Esophagus muscularis mucosa (tissue), 4 donors: ENCODE data around the gene POLRMT. TPM values are rescaled to one million over a fixed set of nuclear protein-coding genes. Genes with fewer than 3 reads are reported as not detected.

Experiments
- DNase-seq: peaks from one replicate; pipeline ENCODE4 v3.0.0-alpha.2; 2017; ENCODE audit errors: extremely low spot score
- H3K27ac ChIP-seq, 4 donors: fragments of 200-600 bp; sonication (generic); replicated peaks in 1 of 4; 1 replicate in 3 of 4; 2 replicates in 1 of 4; pipeline ENCODE4 v1.5.1; 2016 to 2019; ENCODE audit warnings: mild to moderate bottlenecking in 1 of 4
- H3K27me3 ChIP-seq, 4 donors: fragments of 200-600 bp; sonication (generic); one replicate each; pipeline versions ENCODE4 v1.5.1 to v1.6.0; 2016 to 2019
- H3K36me3 ChIP-seq, 4 donors: fragments of 200-600 bp; sonication (generic); one replicate each; pipeline ENCODE4 v1.5.1; 2016 to 2019
- H3K4me1 ChIP-seq, 4 donors: fragments of 200-600 bp; sonication (generic); one replicate each; pipeline ENCODE4 v1.5.1; 2016 to 2019
- H3K4me3 ChIP-seq, 4 donors: fragments of 200-600 bp; sonication (generic); 1 replicate in 2 of 4; 2 replicates in 2 of 4; pipeline ENCODE4 v1.5.1; 2016 to 2019; ENCODE audit warnings: mild to moderate bottlenecking in 4 of 4, moderate library complexity in 1 of 4
- H3K9me3 ChIP-seq, 4 donors: fragments of 200-600 bp; sonication (generic); 1 replicate in 3 of 4; 2 replicates in 1 of 4; pipeline ENCODE4 v1.5.1; 2016 to 2019
- EP300 ChIP-seq: sonication (generic); formaldehyde crosslinking; IDR thresholded peaks from one replicate; pipeline ENCODE4 v1.6.1; 2017; ENCODE audit warnings: antibody characterized with exemption
- POLR2A ChIP-seq: fragments of 450-650 bp; IDR thresholded peaks from one replicate; pipeline ENCODE4 v1.6.1; 2017; ENCODE audit warnings: antibody characterized with exemption, moderate library complexity, mild to moderate bottlenecking, low read depth
- POLR2AphosphoS5 ChIP-seq, 2 donors: sonication (generic); formaldehyde crosslinking; IDR thresholded peaks; one replicate each; pipeline ENCODE4 v1.6.1; 2017; ENCODE audit warnings: antibody characterized with exemption in 2 of 2
- WGBS: methylation state at CpG from one replicate; pipeline ENCODE4 v1.1.5; 2018; 5-methylcytosine and 5-hydroxymethylcytosine counted together
- intact Hi-C: fragments of 100-400 bp; cut with DNase I; formaldehyde crosslinking; loops from one replicate; pipeline ENCODE4 v1.15.1; 2023
- total RNA-seq, 4 donors: library from RNA; depleted of rRNA; stranded (reverse); fragments of >200 nt; gene quantifications; one replicate each; pipeline versions ENCODE4 v1.1.0 to v1.2.1, GENCODE V29; 2016
- TF ChIP-seq, protein P1 (sequence below), 3 experiments: fragments of 200-600 bp in 2 of 3; fragments of 450-650 bp in 1 of 3; sonication (generic) in 2 of 3; IDR thresholded peaks; one replicate each; pipeline ENCODE4 v1.5.1; 2017 to 2019; ENCODE audit warnings: antibody characterized with exemption in 3 of 3, mild to moderate bottlenecking in 2 of 3, moderate library complexity in 1 of 3

The POLRMT gene
- total RNA-seq, 4 donors from 2014 or later, result 20.8 to 40.7 (median 30.4) TPM

DNA sequence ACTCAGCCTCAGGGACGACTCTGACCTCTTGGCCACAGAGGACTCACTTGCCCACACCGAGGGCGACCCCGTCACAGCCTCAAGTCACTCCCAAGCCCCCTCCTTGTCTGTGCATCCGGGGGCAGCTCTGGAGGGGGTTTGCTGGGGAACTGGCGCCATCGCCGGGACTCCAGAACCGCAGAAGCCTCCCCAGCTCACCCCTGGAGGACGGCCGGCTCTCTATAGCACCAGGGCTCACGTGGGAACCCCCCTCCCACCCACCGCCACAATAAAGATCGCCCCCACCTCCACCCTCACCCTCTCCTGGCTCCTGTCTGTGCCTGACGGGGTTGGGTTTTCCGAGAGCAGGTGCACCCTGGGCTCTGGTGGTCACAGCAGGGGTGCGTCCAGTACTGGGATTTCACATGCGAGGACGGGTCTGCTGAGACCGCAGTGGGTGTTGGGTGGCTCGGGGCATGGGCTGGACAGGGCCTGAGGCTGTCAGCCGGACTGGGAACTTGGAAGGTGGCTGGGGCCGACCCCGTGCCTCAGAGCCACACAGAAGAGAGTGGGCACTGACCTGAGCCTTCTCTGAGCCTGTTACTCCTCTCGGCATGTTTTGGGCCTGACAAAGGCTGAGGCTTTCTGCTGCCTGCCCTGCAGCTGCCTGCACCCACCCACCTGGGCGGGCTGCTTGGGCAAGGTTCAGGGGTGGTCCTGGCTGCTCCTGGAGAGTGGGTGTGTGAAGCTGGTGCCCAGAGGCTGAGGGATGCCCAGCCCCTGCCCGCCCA lies 50.0 kb downstream of the POLRMT start:
- Histone ChIP-seq H3K36me3 (peaks cover 34 to 52% (median 46%) of the 10 kb centered on the region in 4 donors), H3K4me1 (peaks cover 8 to 19% (median 13%) of the 10 kb centered on the region in 4 donors), H3K27me3 (peaks cover 0 to 48% (median 5%) of the 10 kb centered on the region in 4 donors), H3K9me3 (no peaks in the 10 kb centered on the region), H3K4me3 (no peak overlapping the region), H3K27ac (no peak overlapping the region)
- intact Hi-C loops, result no loop called here
- TF ChIP-seq, protein P1, sequence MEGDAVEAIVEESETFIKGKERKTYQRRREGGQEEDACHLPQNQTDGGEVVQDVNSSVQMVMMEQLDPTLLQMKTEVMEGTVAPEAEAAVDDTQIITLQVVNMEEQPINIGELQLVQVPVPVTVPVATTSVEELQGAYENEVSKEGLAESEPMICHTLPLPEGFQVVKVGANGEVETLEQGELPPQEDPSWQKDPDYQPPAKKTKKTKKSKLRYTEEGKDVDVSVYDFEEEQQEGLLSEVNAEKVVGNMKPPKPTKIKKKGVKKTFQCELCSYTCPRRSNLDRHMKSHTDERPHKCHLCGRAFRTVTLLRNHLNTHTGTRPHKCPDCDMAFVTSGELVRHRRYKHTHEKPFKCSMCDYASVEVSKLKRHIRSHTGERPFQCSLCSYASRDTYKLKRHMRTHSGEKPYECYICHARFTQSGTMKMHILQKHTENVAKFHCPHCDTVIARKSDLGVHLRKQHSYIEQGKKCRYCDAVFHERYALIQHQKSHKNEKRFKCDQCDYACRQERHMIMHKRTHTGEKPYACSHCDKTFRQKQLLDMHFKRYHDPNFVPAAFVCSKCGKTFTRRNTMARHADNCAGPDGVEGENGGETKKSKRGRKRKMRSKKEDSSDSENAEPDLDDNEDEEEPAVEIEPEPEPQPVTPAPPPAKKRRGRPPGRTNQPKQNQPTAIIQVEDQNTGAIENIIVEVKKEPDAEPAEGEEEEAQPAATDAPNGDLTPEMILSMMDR (IDR thresholded peaks at IDR 0.05), result no peak
- no peak for TF ChIP-seq POLR2AphosphoS5 (IDR thresholded peaks at IDR 0.05)
- no peak for TF ChIP-seq EP300
- TF ChIP-seq POLR2A, result no peak
- whole genome bisulfite sequencing, result 88% methylated on average over 12 of the region's 27 CpGs
- DNase-seq, result no peak

DNA sequence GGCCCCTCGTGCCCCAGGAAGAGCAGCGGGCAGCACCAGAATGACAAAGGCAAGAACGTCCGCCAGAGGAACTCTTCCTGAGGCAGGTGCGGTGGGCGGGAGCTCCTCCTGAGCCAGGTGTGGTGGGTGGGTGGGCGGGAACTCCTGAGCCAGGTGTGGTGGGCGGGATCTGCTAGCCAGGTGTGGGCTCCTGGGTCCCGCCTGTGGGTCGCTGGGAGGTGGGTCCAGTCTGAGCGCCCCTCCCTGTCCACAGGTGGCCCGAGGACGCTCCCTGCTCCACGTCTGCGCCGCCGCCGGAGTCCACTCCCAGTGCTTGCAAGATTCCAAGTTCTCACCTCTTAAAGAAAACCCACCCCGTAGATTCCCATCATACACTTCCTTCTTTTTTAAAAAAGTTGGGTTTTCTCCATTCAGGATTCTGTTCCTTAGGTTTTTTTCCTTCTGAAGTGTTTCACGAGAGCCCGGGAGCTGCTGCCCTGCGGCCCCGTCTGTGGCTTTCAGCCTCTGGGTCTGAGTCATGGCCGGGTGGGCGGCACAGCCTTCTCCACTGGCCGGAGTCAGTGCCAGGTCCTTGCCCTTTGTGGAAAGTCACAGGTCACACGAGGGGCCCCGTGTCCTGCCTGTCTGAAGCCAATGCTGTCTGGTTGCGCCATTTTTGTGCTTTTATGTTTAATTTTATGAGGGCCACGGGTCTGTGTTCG lies 50.7 kb downstream of the POLRMT start:
- peaks cover under 1 to 17% (median 11%) of the 10 kb centered on the region in 4 donors for H3K4me1 ChIP-seq
- no peak for DNase-seq
- H3K4me3 ChIP-seq, result no peak overlapping the region
- H3K36me3 ChIP-seq, result peaks cover 34 to 59% (median 53%) of the 10 kb centered on the region in 4 donors
- TF ChIP-seq POLR2AphosphoS5 (IDR thresholded peaks at IDR 0.05), result no peak
- TF ChIP-seq, protein P1 (IDR thresholded peaks at IDR 0.05), result no peak
- TF ChIP-seq POLR2A, result no peak
- no peak for TF ChIP-seq EP300
- H3K27ac ChIP-seq, result no peak overlapping the region
- H3K9me3 ChIP-seq, result no peaks in the 10 kb centered on the region
- H3K27me3 ChIP-seq, result peaks cover 0 to 41% (median 0%) of the 10 kb centered on the region in 4 donors
- WGBS, result 83% methylated on average over 29 of the region's 31 CpGs
- intact Hi-C loops, result no loop called here

DNA sequence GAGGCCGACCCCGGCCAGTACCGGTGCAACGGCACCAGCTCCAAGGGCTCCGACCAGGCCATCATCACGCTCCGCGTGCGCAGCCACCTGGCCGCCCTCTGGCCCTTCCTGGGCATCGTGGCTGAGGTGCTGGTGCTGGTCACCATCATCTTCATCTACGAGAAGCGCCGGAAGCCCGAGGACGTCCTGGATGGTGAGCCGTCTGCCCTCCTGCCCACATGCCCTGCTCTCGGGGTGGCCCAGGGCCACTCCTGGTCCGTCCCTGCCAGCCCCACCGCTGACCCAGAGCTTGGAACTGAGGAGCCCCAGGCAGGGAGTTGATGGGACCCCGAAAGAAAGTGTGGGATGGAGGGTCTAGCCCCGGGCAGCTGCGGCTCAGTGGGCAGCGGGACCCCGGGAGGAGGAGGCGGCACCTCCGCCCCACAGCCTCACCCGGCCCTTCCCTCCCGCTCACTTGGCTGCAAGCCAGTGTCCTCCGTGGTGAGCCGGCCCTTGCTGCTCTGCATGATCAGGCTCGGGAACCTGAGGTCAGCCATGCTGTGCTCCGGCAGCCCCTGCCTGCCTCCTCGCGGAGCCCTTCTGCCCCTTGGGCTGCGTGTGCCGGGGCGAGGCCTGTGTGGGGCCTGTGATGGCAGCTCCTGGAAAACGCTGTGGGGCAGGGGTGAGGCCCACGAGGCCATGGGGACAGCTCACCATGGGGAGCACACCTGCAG lies 51.8 kb downstream of the POLRMT start:
- peaks cover 34 to 62% (median 56%) of the 10 kb centered on the region in 4 donors for H3K36me3 ChIP-seq
- no peak for DNase-seq
- no peak overlapping the region for H3K27ac ChIP-seq
- TF ChIP-seq POLR2A, result no peak
- no peak for TF ChIP-seq EP300
- no peak for TF ChIP-seq POLR2AphosphoS5 (IDR thresholded peaks at IDR 0.05)
- TF ChIP-seq, protein P1 (IDR thresholded peaks at IDR 0.05), result no peak
- intact Hi-C loops, result no loop called here
- WGBS, result 91% methylated on average over 8 of the region's 40 CpGs
- no peaks in the 10 kb centered on the region for H3K9me3 ChIP-seq
- peaks cover 8 to 23% (median 21%) of the 10 kb centered on the region in 4 donors for H3K4me1 ChIP-seq
- H3K4me3 ChIP-seq, result no peak overlapping the region
- peaks cover 0 to 30% (median 0%) of the 10 kb centered on the region in 4 donors for H3K27me3 ChIP-seq

DNA sequence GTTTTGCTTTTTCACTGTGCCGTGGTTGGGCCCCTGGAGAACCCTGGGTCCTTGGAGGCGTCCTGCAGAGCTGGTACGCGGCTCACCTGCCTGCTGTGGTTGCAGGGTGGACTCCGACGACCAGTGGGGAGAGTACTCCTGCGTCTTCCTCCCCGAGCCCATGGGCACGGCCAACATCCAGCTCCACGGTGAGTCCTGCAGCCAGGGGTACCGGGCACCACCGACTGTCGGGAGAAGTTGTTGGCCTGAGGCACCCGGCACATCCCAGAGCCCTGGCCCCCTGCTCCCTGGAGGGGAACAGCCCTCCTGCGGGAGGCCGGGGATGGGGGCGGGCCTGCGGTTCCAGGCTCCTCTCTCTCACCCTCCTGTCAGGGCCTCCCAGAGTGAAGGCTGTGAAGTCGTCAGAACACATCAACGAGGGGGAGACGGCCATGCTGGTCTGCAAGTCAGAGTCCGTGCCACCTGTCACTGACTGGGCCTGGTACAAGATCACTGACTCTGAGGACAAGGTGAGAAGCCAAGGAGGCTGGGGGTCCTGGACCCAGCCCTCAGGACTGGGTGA lies 53.0 kb downstream of the POLRMT start:
- H3K36me3 ChIP-seq, result peaks cover 34 to 62% (median 56%) of the 10 kb centered on the region in 4 donors
- peaks cover 0 to 18% (median 0%) of the 10 kb centered on the region in 4 donors for H3K27me3 ChIP-seq
- H3K9me3 ChIP-seq, result no peaks in the 10 kb centered on the region
- intact Hi-C loops, result no loop called here
- 86% methylated on average over 13 of the region's 22 CpGs for WGBS
- H3K4me3 ChIP-seq, result no peak overlapping the region
- H3K27ac ChIP-seq, result no peak overlapping the region
- no peak for TF ChIP-seq POLR2A
- TF ChIP-seq POLR2AphosphoS5 (IDR thresholded peaks at IDR 0.05), result no peak
- TF ChIP-seq EP300, result no peak
- TF ChIP-seq, protein P1 (IDR thresholded peaks at IDR 0.05), result no peak
- H3K4me1 ChIP-seq, result peaks cover 20 to 35% (median 32%) of the 10 kb centered on the region in 4 donors
- no peak for DNase-seq
